Nephron (organoid): Measurements from ENCODE around the gene HCCS.
"Not testable (repeated sequence)": the region's sequence is repeated elsewhere in the genome, so short reads cannot be mapped to it uniquely, and the experiment has no call there.

Source experiments
- H3K27ac Mint-ChIP-seq, 3 experiments: 2 replicates each; pipeline ENCODE4 v1.8.0; 2020; ENCODE audit warnings: mixed read lengths in 3 of 3, mild to moderate bottlenecking in 2 of 3, moderate library complexity in 1 of 3
- H3K27me3 Mint-ChIP-seq: 2 replicates; pipeline ENCODE4 v1.8.0; 2021; ENCODE audit warnings: low read depth, mild to moderate bottlenecking, moderate library complexity, mixed read lengths
- H3K36me3 Mint-ChIP-seq: 2 replicates; pipeline ENCODE4 v1.8.0; 2020; ENCODE audit warnings: low read depth, mixed read lengths
- H3K4me1 Mint-ChIP-seq: 2 replicates; pipeline ENCODE4 v1.8.0; 2020; ENCODE audit warnings: mixed read lengths
- H3K4me3 Mint-ChIP-seq, 3 experiments: 2 replicates each; pipeline ENCODE4 v1.8.0; 2020; ENCODE audit warnings: mild to moderate bottlenecking in 3 of 3, mixed read lengths in 3 of 3, moderate library complexity in 2 of 3
- H3K9me3 Mint-ChIP-seq: 2 replicates; pipeline ENCODE4 v1.8.0; 2020; ENCODE audit warnings: mixed read lengths
- CTCF ChIP-seq, 3 experiments: fragments of 200-600 bp; sonication (generic); IDR thresholded peaks; one replicate each; pipeline ENCODE4 v1.5.0; 2021; ENCODE audit warnings: antibody characterized with exemption in 3 of 3; ENCODE audit not compliant: unreplicated experiment in 3 of 3

The HCCS gene

GRCh38 chrX:11109968-11110367 is 1.2 kb upstream of the HCCS start:
- Mint-ChIP-seq H3K36me3 (peaks cover 7% of the 10 kb centered on the region), H3K27ac (no peak overlapping the region), H3K4me1 (peaks cover 12% of the 10 kb centered on the region), H3K9me3 (peaks cover 3% of the 10 kb centered on the region), H3K27me3 (no peaks in the 10 kb centered on the region), H3K4me3 (no peak overlapping the region)
- TF ChIP-seq CTCF (IDR thresholded peaks at IDR 0.05; ENCODE audit: unreplicated experiment in 3 of 3): no peak

DNA sequence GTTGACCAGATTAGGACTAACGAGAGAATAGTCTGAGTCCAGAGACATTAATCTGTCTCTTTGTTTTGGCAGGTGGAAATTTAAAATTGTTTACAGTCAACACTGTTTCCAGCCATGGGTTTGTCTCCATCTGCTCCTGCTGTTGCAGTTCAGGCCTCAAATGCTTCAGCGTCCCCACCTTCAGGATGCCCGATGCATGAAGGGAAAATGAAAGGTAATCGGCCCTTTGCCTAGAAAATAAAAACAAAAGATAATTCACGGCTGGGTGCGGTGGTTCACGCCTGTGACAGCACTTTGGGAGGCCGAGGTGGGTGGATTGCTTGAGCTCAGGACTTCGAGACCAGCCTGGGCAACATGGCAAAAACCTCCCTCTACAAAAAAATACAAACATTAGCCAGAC is 815 bp downstream of the HCCS start:
- Mint-ChIP-seq H3K4me3 (no peak overlapping the region), H3K4me1 (peaks cover 12% of the 10 kb centered on the region), H3K27ac (peak overlapping the region; percentile 75 to 89 (median 86)), H3K9me3 (no peaks in the 10 kb centered on the region), H3K27me3 (no peaks in the 10 kb centered on the region), H3K36me3 (peaks cover 14% of the 10 kb centered on the region)
- no peak for TF ChIP-seq CTCF (IDR thresholded peaks at IDR 0.05; ENCODE audit: unreplicated experiment in 3 of 3)

DNA sequence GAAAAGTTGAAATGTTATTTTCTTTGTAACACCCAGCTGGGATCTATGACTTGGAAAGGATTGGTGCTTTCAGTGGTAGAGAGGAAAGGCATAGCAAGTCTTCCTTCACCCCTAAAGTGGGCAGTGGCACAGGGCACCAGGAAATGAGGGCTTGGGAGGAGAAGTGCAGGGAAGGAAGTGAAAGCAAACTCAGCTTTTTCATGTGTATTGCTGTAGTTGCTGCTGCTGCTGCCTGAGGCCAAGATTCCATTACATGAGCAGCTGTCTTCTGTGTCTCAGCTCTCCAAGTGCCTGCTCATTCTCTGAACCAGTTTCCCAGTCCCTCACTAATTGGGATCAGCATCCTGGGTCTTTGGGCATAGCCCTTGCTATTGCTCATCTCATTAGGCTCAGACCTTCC is 2.6 kb downstream of the HCCS start:
- Mint-ChIP-seq H3K4me1 (peaks cover 12% of the 10 kb centered on the region), H3K27me3 (no peaks in the 10 kb centered on the region), H3K9me3 (no peaks in the 10 kb centered on the region), H3K36me3 (peaks cover 22% of the 10 kb centered on the region), H3K27ac (peak overlapping the region in 1 of 3 experiments; percentile 22), H3K4me3 (peak overlapping the region; percentile 14 to 62 (median 29))
- no peak for TF ChIP-seq CTCF (IDR thresholded peaks at IDR 0.05; ENCODE audit: unreplicated experiment in 3 of 3)

GRCh38 chrX:11117745-11118144 is 6.6 kb downstream of the HCCS start:
- Mint-ChIP-seq H3K36me3 (peaks cover 44% of the 10 kb centered on the region), H3K9me3 (peaks cover 7% of the 10 kb centered on the region), H3K27me3 (no peaks in the 10 kb centered on the region), H3K27ac (no peak overlapping the region), H3K4me1 (peaks cover 8% of the 10 kb centered on the region), H3K4me3 (no peak overlapping the region)
- TF ChIP-seq CTCF (IDR thresholded peaks at IDR 0.05; ENCODE audit: unreplicated experiment in 3 of 3): no peak

- Mint-ChIP-seq H3K27ac (no peak overlapping the region), H3K4me1 (no peaks in the 10 kb centered on the region), H3K27me3 (no peaks in the 10 kb centered on the region)
Measured at GRCh38 chrX:11119313-11119943, 8.3 kb downstream of the HCCS start.

DNA sequence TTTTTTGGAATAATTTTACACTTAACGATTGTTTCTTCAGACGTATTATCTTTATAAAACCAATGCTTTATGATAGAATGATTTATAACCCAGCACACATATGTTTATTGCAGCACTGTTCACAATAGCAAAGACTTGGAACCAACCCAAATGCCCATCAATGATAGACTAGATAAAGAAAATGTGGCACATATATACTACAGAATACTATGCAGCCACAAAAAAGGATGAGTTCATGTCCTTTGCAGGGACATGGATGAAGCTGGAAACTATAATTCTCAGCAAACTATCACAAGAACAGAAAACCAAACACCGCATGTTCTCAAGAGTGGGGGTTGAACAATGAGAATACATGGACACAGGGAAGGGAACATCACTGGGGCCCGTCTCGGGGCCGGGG is 12.0 kb downstream of the HCCS start:
- not testable (repeated sequence) for H3K9me3 Mint-ChIP-seq, H3K4me3 Mint-ChIP-seq, H3K27me3 Mint-ChIP-seq, H3K4me1 Mint-ChIP-seq, H3K27ac Mint-ChIP-seq
- H3K36me3 Mint-ChIP-seq: peaks cover 26% of the 10 kb centered on the region

More at GRCh38 chrX:11119313-11119943, 8.3 kb downstream of the HCCS start:
- H3K4me3 Mint-ChIP-seq: no peak overlapping the region
- peaks cover 7% of the 10 kb centered on the region for H3K9me3 Mint-ChIP-seq
- TF ChIP-seq CTCF (IDR thresholded peaks at IDR 0.05; ENCODE audit: unreplicated experiment in 3 of 3): no peak
- H3K36me3 Mint-ChIP-seq: peaks cover 39% of the 10 kb centered on the region
